Measurements from ENCODE around the gene CACNA1C.

- no peak for TF ChIP-seq CTCF (conservative IDR thresholded peaks at IDR 0.05 in 1 of 2, IDR thresholded peaks at IDR 0.05 in 1 of 2; ENCODE audit: low read depth in 1 of 2, low read length in 2 of 2)
- no peak for TF ChIP-seq EZH2 (IDR thresholded peaks at IDR 0.05; ENCODE audit: low read length, missing control alignments)
These were observed 265.0 kb downstream of the CACNA1C start for GRCh38 chr12:2317772-2318171.
